Endothelial cell of umbilical vein (primary cell): ENCODE data around the gene SSC4D.

ENCODE experiments used
- EZH2 ChIP-seq: IDR thresholded peaks from 2 replicates; pipeline ENCODE4 v1.6.1; 2012; ENCODE audit warnings: borderline replicate concordance, low read depth, mild to moderate bottlenecking, moderate library complexity, low read length, inconsistent platforms; ENCODE audit not compliant: severe bottlenecking
- FOS ChIP-seq: IDR thresholded peaks from 2 replicates; pipeline ENCODE4 v1.6.1; 2011; ENCODE audit warnings: mild to moderate bottlenecking, low read length, moderate library complexity, borderline replicate concordance; ENCODE audit not compliant: insufficient read depth
- JUN ChIP-seq: IDR thresholded peaks from 2 replicates; pipeline ENCODE4 v1.6.1; 2011; ENCODE audit warnings: borderline replicate concordance, low read depth; ENCODE audit not compliant: insufficient read length, insufficient read depth
- MYC ChIP-seq: IDR thresholded peaks from one replicate; pipeline ENCODE4 v1.6.1; 2011; ENCODE audit warnings: mild to moderate bottlenecking, low read depth, low read length
- POLR2A ChIP-seq: IDR thresholded peaks from 2 replicates; pipeline ENCODE4 v1.6.1; 2012; ENCODE audit warnings: low read depth, mild to moderate bottlenecking, control low read depth, low read length
- POLR2AphosphoS5 ChIP-seq: IDR thresholded peaks from 2 replicates; pipeline ENCODE4 v1.6.1; 2012; ENCODE audit warnings: low read depth, mild to moderate bottlenecking, control low read depth, low read length, moderate library complexity; ENCODE audit not compliant: insufficient read depth
- TF ChIP-seq, protein P1 (sequence below), 2 donors: IDR thresholded peaks; 1 replicate in 1 of 2; 2 replicates in 1 of 2; pipeline ENCODE4 v1.5.1; 2011; ENCODE audit warnings: low read length in 2 of 2, mild to moderate bottlenecking in 2 of 2, moderate library complexity in 2 of 2, control low read depth in 1 of 2, inconsistent platforms in 1 of 2, low read depth in 1 of 2; ENCODE audit not compliant: insufficient read depth in 1 of 2; ENCODE audit errors: extremely low read depth in 1 of 2
- TF ChIP-seq, protein P2 (sequence below): IDR thresholded peaks from 2 replicates; pipeline ENCODE4 v1.6.1; 2011; ENCODE audit not compliant: insufficient read depth, insufficient read length

DNA sequence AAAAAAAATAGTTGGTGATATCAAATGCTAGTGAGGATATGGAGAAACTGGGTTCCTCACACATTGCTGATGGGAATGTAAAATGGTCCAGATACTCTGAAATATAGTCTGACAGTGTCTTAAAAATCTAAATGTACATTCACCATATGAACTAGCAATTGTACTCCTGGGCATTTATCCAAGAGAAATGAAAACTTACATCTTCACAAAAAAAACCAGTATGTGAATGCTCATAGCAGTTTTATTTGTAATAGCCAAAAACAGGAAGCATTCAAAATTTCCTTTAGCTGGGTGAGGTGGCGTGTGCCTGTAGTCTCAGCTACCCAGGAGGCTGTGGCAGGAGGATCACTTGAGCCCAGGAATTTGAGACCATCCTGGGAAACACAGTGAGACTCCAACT lies 2.1 kb upstream of the SSC4D start:
- TF ChIP-seq, protein P1, sequence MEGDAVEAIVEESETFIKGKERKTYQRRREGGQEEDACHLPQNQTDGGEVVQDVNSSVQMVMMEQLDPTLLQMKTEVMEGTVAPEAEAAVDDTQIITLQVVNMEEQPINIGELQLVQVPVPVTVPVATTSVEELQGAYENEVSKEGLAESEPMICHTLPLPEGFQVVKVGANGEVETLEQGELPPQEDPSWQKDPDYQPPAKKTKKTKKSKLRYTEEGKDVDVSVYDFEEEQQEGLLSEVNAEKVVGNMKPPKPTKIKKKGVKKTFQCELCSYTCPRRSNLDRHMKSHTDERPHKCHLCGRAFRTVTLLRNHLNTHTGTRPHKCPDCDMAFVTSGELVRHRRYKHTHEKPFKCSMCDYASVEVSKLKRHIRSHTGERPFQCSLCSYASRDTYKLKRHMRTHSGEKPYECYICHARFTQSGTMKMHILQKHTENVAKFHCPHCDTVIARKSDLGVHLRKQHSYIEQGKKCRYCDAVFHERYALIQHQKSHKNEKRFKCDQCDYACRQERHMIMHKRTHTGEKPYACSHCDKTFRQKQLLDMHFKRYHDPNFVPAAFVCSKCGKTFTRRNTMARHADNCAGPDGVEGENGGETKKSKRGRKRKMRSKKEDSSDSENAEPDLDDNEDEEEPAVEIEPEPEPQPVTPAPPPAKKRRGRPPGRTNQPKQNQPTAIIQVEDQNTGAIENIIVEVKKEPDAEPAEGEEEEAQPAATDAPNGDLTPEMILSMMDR (IDR thresholded peaks at IDR 0.05; ENCODE audit: extremely low read depth in 1 of 2, insufficient read depth in 1 of 2, low read depth in 1 of 2, low read length in 2 of 2), result no peak
- TF ChIP-seq POLR2AphosphoS5 (no peak), FOS (no peak), EZH2 (no peak), POLR2A (no peak), MYC (no peak), JUN (no peak)
- TF ChIP-seq, protein P2, sequence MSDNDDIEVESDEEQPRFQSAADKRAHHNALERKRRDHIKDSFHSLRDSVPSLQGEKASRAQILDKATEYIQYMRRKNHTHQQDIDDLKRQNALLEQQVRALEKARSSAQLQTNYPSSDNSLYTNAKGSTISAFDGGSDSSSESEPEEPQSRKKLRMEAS, result no peak
